Aorta (tissue), 5 donors: Measurements from ENCODE around the gene VWF. TPM values are rescaled to one million over a fixed set of nuclear protein-coding genes. Genes with fewer than 3 reads are reported as not detected.

Experiments
- ATAC-seq: fragments of 200-7000 bp; cut with Tn5 transposase; one replicate; pipeline ENCODE4 v1.9.1; 2022; ENCODE audit warnings: moderate library complexity; ENCODE audit not compliant: low FRiP score
- DNase-seq, 2 donors: peaks; one replicate each; pipeline ENCODE4 v3.0.0-alpha.2; 2020
- H3K27ac ChIP-seq, 2 donors: one replicate each; pipeline ENCODE4 v1.5.1; 2013; ENCODE audit warnings: low read length in 2 of 2, mild to moderate bottlenecking in 2 of 2, moderate library complexity in 2 of 2, control low read depth in 1 of 2, inconsistent platforms in 1 of 2, low read depth in 1 of 2
- H3K27me3 ChIP-seq, 2 donors: one replicate each; pipeline ENCODE4 v1.6.1; 2013; ENCODE audit warnings: control low read depth in 1 of 2, low read length in 1 of 2, mild to moderate bottlenecking in 1 of 2, moderate library complexity in 1 of 2; ENCODE audit not compliant: insufficient read depth in 2 of 2, control insufficient read depth in 1 of 2
- H3K36me3 ChIP-seq, 2 donors: one replicate each; pipeline ENCODE4 v1.6.1; 2013; ENCODE audit warnings: control low read depth in 1 of 2, low read length in 1 of 2, mild to moderate bottlenecking in 1 of 2; ENCODE audit not compliant: insufficient read depth in 2 of 2, control insufficient read depth in 1 of 2
- H3K4me1 ChIP-seq, 2 donors: one replicate each; pipeline ENCODE4 v1.6.1; 2013; ENCODE audit warnings: low read length in 2 of 2, control low read depth in 1 of 2, mild to moderate bottlenecking in 1 of 2, moderate library complexity in 1 of 2; ENCODE audit not compliant: insufficient read depth in 2 of 2, control insufficient read depth in 1 of 2
- H3K4me3 ChIP-seq, 2 donors: one replicate each; pipeline ENCODE4 v1.5.1; 2013; ENCODE audit warnings: low read length in 2 of 2, control low read depth in 1 of 2, mild to moderate bottlenecking in 1 of 2
- H3K9me3 ChIP-seq: one replicate; pipeline ENCODE4 v1.6.1; 2013; ENCODE audit warnings: mild to moderate bottlenecking, low read length; ENCODE audit not compliant: control insufficient read depth
- WGBS, 2 donors: extraction: QIAGEN DNeasy Blood & Tissue Kit; methylation state at CpG; one replicate each; pipeline ENCODE4 v1.1.7; 2013; 5-methylcytosine and 5-hydroxymethylcytosine counted together
- intact Hi-C, 2 donors: fragments of 100-400 bp; cut with DNase I; formaldehyde crosslinking; loops; one replicate each; pipeline versions ENCODE4 v1.14.2 to v1.15.0; 2022
- polyA plus RNA-seq, 2 donors: library from polyadenylated mRNA; stranded (reverse); fragments of 200-250 nt; gene quantifications; one replicate each; pipeline ENCODE4 v1.2.3, GENCODE V29; 2013
- total RNA-seq, 2 donors: library from RNA; stranded (reverse); fragmentation: NEBNext Ultra II Directional; extraction: Animal tissue kit (Norgen Biotek cat#: 25700); gene quantifications; one replicate each; pipeline ENCODE4 v1.2.1, GENCODE V29; 2021
- donor health status: healthy with polysubstance abuse.
- donor health status: Bipolar disorder and iron deficiency.
- donor health status: DM: no; HTN: no; CAD: no.
- donor health status: DM: no; HTN: no; CAD: no.
- donor health status: DM: yes; HTN: yes; CAD: no.

The VWF gene
- total and polyA plus RNA-seq, 4 donors = 1.3 to 619 (median 263) TPM

GRCh38 chr12:5907807-5908206 is 216.7 kb downstream of the VWF start:
- Histone ChIP-seq H3K4me3 (no peak overlapping the region), H3K9me3 (peaks cover 2% of the 10 kb centered on the region), H3K36me3 (no peaks in the 10 kb centered on the region), H3K27me3 (no peaks in the 10 kb centered on the region), H3K4me1 (no peaks in the 10 kb centered on the region), H3K27ac (no peak overlapping the region)
- DNase-seq = no peak
- intact Hi-C loops = no loop called here
- WGBS, 2 donors = 76 to 79% methylated on average over 10 of the region's 10 CpGs
- peak; percentile 15 for ATAC-seq

- Histone ChIP-seq H3K4me3 (no peak overlapping the region), H3K4me1 (no peaks in the 10 kb centered on the region), H3K27ac (no peak overlapping the region), H3K36me3 (no peaks in the 10 kb centered on the region), H3K9me3 (peaks cover 2% of the 10 kb centered on the region), H3K27me3 (no peaks in the 10 kb centered on the region)
- ATAC-seq = no peak
- 93 to 97% methylated on average over 4 of the region's 4 CpGs for WGBS, 2 donors
- DNase-seq = no peak
- intact Hi-C loops = no loop called here
Observed at GRCh38 chr12:5905757-5906156, 218.7 kb downstream of the VWF start.

GRCh38 chr12:5904969-5905368 is 219.5 kb downstream of the VWF start:
- peaks cover 2% of the 10 kb centered on the region for H3K9me3 ChIP-seq
- no peak overlapping the region for H3K27ac ChIP-seq
- intact Hi-C loops = no loop called here
- ATAC-seq (no peak), DNase-seq (no peak)
- peaks cover 0 to 3% of the 10 kb centered on the region in 2 donors for H3K27me3 ChIP-seq
- no peak overlapping the region for H3K4me3 ChIP-seq
- H3K4me1 ChIP-seq = no peaks in the 10 kb centered on the region
- H3K36me3 ChIP-seq = no peaks in the 10 kb centered on the region
- WGBS, 2 donors = 72 to 75% methylated on average over 6 of the region's 6 CpGs

GRCh38 chr12:5904441-5904840 is 220.0 kb downstream of the VWF start:
- Histone ChIP-seq H3K4me3 (no peak overlapping the region), H3K27me3 (peaks cover 0 to 3% of the 10 kb centered on the region in 2 donors), H3K36me3 (no peaks in the 10 kb centered on the region), H3K4me1 (no peaks in the 10 kb centered on the region), H3K9me3 (peaks cover 2% of the 10 kb centered on the region), H3K27ac (no peak overlapping the region)
- intact Hi-C loops = no loop called here
- ATAC-seq (no peak), DNase-seq (no peak)
- WGBS, 2 donors = 83 to 88% methylated on average over 11 of the region's 11 CpGs

GRCh38 chr12:5902736-5903135 is 221.7 kb downstream of the VWF start:
- WGBS, 2 donors = 94 to 95% methylated on average over 2 of the region's 2 CpGs
- Histone ChIP-seq H3K9me3 (peaks cover under 1% of the 10 kb centered on the region), H3K4me1 (no peaks in the 10 kb centered on the region), H3K4me3 (no peak overlapping the region), H3K27ac (no peak overlapping the region), H3K36me3 (no peaks in the 10 kb centered on the region), H3K27me3 (peaks cover 0 to 3% of the 10 kb centered on the region in 2 donors)
- no peak for ATAC-seq
- intact Hi-C loops = no loop called here
- DNase-seq = no peak

- intact Hi-C loops = no loop called here
- H3K27ac ChIP-seq = no peak overlapping the region
- H3K36me3 ChIP-seq = no peaks in the 10 kb centered on the region
- no peaks in the 10 kb centered on the region for H3K9me3 ChIP-seq
- no peak for ATAC-seq
- no peak for DNase-seq
- H3K4me1 ChIP-seq = no peaks in the 10 kb centered on the region
- peaks cover 0 to 3% of the 10 kb centered on the region in 2 donors for H3K27me3 ChIP-seq
- no peak overlapping the region for H3K4me3 ChIP-seq
- 87 to 88% methylated on average over 6 of the region's 6 CpGs for WGBS, 2 donors
Observed at GRCh38 chr12:5901416-5901815, 223.1 kb downstream of the VWF start.

- H3K4me3 ChIP-seq = no peak overlapping the region
- 48 to 60% methylated on average over 15 of the region's 15 CpGs for WGBS, 2 donors
- ATAC-seq = no peak
- DNase-seq = no peak
- no peaks in the 10 kb centered on the region for H3K9me3 ChIP-seq
- intact Hi-C loops = no loop called here
- H3K4me1 ChIP-seq = no peaks in the 10 kb centered on the region
- H3K27me3 ChIP-seq = peaks cover 0 to 3% of the 10 kb centered on the region in 2 donors
- H3K27ac ChIP-seq = no peak overlapping the region
- H3K36me3 ChIP-seq = no peaks in the 10 kb centered on the region
Observed at GRCh38 chr12:5900533-5901205, 223.8 kb downstream of the VWF start.

GRCh38 chr12:5900076-5900475 is 224.4 kb downstream of the VWF start:
- 42 to 54% methylated on average over 4 of the region's 4 CpGs for WGBS, 2 donors
- Histone ChIP-seq H3K4me1 (no peaks in the 10 kb centered on the region), H3K9me3 (no peaks in the 10 kb centered on the region), H3K36me3 (no peaks in the 10 kb centered on the region), H3K4me3 (no peak overlapping the region), H3K27me3 (peaks cover 0 to 3% of the 10 kb centered on the region in 2 donors), H3K27ac (no peak overlapping the region)
- ATAC-seq (no peak), DNase-seq (no peak)
- intact Hi-C loops = no loop called here

- no peaks in the 10 kb centered on the region for H3K36me3 ChIP-seq
- WGBS, 2 donors = 77 to 79% methylated on average over 3 of the region's 3 CpGs
- ATAC-seq (no peak), DNase-seq (no peak)
- H3K27me3 ChIP-seq = peaks cover 0 to 3% of the 10 kb centered on the region in 2 donors
- no peak overlapping the region for H3K4me3 ChIP-seq
- intact Hi-C loops = no loop called here
- H3K4me1 ChIP-seq = no peaks in the 10 kb centered on the region
- no peak overlapping the region for H3K27ac ChIP-seq
- H3K9me3 ChIP-seq = no peaks in the 10 kb centered on the region
Observed at GRCh38 chr12:5899675-5900074, 224.8 kb downstream of the VWF start.
